HTERT RPE-1 (cell line): ENCODE measurements around the gene CHD3.

Source experiments
- in situ Hi-C: fragments of 300-500 bp; cut with MboI; formaldehyde crosslinking; loops from 4 replicates; pipeline ENCODE4 v1.14.3; 2020; ENCODE audit warnings: low sequenced_read_pairs

Gene CHD3

GRCh38 chr17:7864995-7865650, 23.5 kb upstream of the CHD3 start:
- in situ Hi-C loops: no loop called here

DNA sequence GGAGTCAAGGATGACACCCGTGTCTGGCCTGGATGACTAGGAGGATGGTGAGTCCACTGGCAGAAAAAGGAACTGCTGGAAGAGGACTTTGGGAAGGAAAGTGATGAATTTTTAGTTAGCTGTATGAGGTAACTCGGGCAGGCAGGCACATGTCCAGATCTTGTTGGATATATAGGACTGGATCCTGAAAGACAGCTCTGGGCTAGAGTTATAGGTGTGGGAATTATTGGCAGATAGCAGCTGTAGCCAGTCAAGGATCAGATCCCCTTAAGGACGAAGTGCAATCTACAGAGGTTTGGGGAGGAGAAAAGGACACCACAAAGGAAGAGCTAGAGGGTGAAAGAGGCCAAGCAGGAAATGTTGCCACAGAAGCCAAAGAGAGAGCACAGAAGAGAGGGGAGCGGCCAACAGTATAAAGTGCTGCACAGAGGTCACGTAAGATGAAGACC, 20.7 kb upstream of the CHD3 start:
- in situ Hi-C loops: no loop called here

GRCh38 chr17:7873051-7873450, 15.5 kb upstream of the CHD3 start:
- in situ Hi-C loops: no loop called here

- in situ Hi-C loops: no loop called here
Observed at GRCh38 chr17:7875804-7876370, 12.7 kb upstream of the CHD3 start.

- in situ Hi-C loops: no loop called here
Observed at GRCh38 chr17:7878234-7878633, 10.4 kb upstream of the CHD3 start.

DNA sequence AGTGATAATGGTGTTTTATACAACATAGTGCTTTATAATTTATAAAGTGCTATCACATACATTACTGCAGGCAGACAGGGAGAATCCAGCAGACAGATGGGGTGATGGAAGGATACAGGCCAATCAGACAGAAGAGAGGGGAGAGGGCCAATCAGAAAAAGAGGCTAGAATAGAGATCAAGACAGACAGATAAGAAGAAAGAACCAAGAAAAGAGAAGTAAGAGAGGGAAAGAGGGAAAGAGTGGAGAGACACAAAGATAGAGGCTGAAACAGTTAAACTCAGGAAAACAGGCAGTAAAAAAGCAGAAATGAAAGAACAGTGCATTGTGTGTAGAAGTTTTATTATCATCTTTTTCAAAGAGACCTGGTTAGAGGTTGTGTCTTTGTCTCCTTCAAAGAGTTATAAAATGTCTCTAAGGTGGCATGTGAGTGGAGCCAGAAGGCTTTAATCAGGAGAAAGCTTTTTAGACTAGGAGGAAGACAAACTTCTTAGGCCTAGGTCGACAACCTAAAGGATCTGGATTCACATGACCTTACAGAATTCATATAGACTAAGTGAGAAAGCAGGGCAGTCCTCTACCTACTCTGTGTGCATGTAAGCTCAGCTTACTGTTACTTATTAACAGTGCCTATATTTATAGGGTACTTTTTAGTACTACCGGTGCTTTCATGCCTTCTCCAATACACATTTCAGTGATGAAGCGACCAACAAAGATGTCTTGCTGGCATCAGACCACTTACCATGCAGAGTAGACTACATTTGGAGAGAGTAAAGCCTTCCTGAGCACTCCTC, 8.3 kb upstream of the CHD3 start:
- in situ Hi-C loops: no loop called here

- in situ Hi-C loops: no loop called here
Observed at GRCh38 chr17:7881276-7882054, 7.1 kb upstream of the CHD3 start.

DNA sequence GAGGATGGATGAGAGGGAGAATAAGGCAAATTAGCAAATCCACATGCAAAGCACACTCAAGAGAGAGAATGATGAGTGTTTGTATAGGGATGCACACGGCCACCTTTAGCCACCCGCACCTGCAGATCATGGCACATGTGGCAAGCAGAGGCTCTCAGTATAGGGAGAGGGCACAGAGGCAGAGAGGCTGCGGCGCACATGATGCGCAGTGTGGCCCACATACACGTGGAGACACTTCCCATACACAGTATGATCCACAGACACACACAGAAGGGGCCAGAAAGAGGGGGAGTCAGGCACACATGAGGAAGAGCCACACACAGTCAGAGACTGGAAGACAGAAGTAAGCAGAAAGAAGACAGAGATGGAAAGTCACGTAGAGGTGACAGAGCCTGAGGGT, 6.5 kb upstream of the CHD3 start:
- in situ Hi-C loops: no loop called here

- in situ Hi-C loops: no loop called here
Observed at GRCh38 chr17:7882629-7883028, 6.0 kb upstream of the CHD3 start.

DNA sequence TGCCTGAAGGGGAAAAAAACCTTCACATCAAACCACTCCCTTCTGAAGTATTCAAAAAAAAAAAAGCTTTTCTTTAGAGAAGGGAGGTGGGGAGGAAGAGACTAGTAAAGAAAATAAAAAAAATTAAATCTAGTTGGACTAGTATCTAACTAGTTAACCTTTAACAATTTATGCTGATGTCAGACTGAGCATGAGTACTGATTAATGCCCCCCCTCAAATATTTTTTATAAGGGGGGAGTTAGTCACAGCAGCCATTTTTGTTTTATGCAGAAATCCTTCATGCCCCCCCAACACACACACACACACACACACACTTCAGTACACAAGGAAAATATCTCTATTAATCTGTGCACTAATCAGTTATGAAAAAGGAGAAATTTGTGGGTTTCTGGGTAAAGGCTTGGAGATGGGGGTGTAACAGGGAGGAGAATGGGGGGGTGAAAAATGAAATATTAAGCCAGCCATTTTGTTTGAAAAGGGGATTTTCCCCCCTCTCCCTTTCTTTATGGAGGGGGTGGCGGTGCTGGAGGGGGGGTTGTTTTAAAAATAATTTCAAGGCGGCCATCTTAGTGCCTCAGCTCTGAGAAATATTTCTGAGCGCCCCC, 4.7 kb upstream of the CHD3 start:
- in situ Hi-C loops: no loop called here

DNA sequence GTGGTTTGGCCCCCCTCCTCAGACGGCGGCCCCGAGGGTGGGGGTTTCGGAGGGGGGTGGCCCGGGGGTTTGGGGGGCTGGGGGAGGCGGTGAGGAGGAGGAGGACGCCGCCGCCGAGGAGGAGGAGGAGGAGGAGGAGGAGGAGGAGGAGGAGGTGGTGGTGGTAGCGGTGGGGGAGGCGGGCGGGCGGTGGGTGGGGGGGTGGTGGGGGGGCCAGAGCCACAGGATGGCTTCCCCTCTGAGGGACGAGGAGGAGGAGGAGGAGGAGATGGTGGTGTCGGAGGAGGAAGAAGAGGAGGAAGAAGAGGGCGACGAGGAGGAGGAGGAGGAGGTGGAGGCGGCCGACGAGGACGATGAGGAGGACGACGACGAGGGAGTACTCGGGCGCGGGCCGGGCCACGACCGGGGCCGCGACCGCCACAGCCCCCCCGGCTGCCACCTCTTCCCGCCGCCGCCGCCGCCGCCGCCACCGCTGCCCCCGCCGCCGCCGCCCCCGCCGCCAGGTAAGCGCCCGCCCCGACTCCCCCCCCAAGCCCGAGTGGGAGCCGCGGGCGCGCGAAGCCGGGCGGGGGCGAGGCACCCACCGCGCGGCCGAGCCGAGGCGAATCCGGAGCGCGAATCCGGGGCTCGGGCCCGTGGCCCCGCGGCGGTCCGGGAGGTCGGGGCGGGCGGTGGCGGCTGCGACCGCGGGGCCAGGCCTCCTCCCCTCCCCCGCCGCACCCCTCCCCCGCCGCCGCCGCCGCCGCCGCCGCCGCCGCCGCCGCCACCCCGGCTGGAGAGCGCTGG, 3.8 kb upstream of the CHD3 start:
- in situ Hi-C loops: no loop called here

DNA sequence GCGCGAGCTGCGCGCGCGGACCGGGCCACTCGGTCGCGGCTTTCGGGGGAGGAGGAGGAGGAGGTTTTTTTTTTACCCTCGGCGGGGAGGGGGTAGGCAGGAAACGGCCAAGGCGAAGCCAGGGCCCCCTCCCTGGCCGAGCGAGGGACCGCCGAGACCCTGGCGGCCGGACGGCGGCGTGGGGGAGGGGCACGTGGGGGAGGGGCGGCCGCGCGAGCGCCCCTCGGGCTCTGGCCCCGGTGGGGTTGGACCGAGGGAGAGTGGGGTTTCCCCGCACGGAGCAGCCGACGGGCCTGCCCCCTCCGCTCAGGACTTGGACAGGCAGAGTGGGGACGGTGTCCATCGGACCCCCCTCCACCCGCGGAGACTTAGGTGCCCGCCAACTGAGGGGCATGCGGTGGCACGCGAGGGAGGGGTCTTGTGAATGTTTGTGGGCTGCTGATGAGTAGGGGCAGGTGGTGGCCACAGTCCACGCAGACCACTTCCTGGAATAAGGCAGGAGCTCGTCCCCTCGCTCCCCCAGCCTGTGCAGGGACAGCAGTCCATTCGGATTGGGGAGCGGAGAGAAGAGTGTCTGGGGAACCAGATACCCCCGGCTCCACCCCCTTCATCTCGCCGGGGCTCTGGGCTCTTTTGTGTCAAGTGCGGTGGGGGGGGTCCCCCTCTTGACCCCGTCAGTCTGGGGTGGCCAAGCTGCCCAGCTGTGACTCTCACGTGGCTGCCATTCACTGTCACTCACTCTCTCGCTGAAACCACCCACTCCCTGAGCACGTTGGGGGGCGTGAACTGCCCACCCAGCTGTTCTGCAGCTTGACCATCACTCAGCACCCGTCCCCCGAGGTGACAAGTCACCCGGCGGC, 3.0 kb upstream of the CHD3 start:
- in situ Hi-C loops: no loop called here

DNA sequence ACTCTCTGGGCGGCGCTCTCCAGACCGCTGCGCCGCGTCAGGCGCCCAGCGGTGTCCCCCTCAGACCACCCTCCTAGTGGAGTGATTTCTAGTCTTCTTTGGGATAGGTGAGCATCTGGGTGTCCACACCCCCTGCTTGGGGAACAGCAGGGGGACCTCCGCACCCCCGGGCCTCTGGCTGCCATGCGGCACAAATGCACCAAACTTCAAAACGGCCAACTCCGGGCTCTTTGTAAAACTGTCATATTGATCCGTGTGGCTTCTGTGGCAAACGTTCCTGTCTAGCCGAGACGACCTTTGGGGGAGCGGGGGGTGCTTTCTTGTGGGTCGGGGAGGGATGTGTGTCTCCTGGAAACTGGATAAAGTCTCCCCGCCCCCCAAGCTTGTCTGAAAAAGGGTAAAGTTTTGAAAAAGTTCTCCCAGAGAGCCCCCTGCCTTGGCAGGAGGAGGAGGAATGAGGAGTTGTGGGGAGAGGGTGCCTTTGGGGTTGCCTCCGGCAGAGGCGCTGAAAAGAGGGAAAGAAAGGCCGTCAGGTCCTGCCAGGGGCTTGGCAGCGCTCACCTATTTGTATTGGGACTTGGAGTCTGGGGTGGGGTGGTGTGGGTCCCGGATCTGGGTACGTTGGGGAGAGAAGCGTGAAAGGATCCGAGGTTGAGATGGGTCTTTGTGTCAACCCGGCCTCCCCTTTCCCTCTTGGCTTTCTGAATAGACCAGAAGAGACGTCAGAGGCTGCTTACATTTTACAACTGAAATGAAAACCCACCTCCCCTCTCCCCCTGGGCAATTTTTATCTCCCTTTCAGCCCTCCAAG, 2.2 kb upstream of the CHD3 start:
- in situ Hi-C loops: no loop called here

DNA sequence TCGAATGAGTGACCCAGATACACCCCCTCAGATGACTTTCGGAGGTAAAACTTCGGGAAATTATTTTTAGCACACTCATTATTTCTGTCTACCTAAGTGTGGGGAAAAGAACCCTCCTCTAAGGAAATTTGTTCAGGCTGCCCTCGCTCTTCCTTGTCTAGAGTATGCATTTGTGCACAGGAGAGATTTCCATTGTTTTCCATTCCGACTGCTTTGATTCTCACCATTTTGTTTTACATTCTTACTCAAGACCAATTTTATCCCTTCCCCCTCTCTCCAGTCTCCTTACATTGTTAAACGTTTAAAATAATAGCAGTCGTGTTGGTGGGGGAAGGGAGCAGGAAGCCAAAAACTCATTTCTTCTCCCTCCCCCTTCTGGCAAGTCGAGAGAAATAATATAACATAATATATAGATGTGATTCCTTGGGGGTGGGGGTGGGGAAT, 1.5 kb upstream of the CHD3 start:
- in situ Hi-C loops: no loop called here

DNA sequence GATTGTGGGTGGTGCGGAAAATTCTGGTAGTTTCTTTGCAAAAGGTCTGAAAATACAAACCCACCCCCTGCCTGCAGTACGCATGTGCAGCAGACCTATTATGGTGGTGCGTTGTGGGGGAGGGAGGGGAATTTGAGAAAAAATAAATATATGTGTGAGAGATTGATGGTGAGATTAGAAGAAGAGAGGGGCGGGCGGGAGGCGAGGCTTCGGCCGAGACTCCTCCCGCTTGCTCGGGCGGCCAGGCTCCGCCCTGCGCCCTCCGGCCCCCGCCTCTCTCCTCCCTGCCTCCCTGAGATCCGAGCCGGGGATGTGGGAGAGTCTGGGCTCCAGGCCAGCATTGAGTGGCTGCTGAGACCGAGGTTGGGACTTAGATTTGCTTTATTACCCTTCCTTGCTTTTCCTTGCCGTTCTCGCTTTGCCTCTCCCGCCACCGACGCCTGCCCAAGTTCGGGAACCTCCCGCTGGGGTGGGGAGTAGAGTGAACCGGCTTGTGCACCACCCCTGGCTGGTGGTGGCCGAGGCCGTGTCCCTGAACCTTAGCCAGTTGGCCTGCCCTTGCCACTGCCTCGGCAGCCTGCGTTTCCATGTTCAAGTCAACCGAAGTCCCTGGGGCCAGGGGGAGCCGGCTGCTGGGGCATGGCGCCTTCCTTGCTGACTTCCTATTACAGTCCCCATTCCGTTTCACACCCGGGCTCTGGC, 956 bp upstream of the CHD3 start:
- in situ Hi-C loops: no loop called here

- in situ Hi-C loops: no loop called here
Observed at GRCh38 chr17:7889166-7889955, 772 bp downstream of the CHD3 start.
